ENCODE results near the gene TNFSF12. TPM values are rescaled to one million over a fixed set of nuclear protein-coding genes. Genes with fewer than 3 reads are reported as not detected.

TNFSF12 gene
- total RNA-seq, 1 experiment from 2014 or later = 7.1 TPM

DNA sequence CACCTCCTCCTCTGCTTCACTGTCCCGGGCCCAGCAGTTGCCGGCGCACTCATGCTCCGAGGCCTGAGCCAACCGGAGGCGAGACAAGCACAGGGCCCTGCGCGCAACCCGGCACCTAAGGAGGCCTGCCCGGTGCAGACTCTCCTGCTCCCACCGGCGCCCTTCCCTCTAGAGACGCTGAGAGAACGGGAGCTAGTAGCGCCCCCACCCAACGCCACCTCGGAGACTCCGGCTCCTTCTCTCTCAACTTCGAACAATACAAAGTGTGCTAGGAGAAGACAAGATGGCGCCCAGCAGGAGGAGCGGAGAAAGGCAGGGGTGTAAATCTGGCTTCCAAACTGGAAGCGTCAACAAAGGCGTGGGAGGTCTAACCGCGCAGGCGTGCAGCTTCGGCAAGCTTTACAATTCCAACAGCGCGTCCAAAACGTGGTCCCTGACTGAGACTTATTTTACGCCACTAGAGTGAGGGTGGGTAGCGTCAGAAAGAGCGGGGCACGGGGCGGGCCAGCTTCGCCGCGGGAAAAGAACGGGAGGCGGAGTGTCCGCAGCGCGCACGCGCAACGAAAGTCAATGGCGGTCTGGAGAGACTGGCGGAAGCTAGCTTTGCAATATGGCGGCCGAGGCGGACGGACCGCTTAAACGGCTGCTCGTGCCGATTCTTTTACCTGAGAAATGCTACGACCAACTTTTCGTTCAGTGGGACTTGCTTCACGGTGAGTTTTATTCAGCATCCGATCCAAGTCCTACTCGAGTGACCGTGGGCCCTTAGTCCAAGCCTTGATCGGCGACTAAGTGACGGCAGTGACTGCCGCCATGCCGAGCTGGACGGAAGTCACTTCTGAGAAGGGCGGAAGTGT lies 34.6 kb downstream of the TNFSF12 start, which contains the start of gene MPDU1:
TSS of gene MPDU1 (plus strand) at position 600 of the 857 bp plus-strand sequence. CDS start at position 611, 11 bp downstream.
- Histone ChIP-seq H2BK15ac (ENCODE audit: low read depth, low read length) (no peak within 1 kb of the TSS), H3K9me3 (ENCODE audit: control insufficient read depth, low read depth, low read length) (no peaks in the 10 kb centered on the region), H3K23me2 (ENCODE audit: insufficient read length, low read depth, low read length, poor library complexity, severe bottlenecking) (peaks cover 3% of the 10 kb centered on the region), H2BK20ac (ENCODE audit: low read depth, low read length, poor library complexity, severe bottlenecking) (no peak within 1 kb of the TSS), H3K4me2 (ENCODE audit: insufficient read depth, insufficient read length, low read length) (peak within 1 kb of the TSS; percentile 79), H3K18ac (ENCODE audit: insufficient read length, low read depth, low read length) (peak within 1 kb of the TSS; percentile 100), H4K8ac (replicated peaks; ENCODE audit: insufficient read length, low read depth, low read length) (peak within 1 kb of the TSS; percentile 98), H3K79me2 (ENCODE audit: insufficient read depth, low read length) (no peaks in the 10 kb centered on the region; the same call in 1 of the 2 replicates), H3T11ph (ENCODE audit: low read length) (peak within 1 kb of the TSS; percentile 93), H3K79me1 (ENCODE audit: insufficient read depth, low read depth, low read length, poor library complexity, severe bottlenecking) (no peaks in the 10 kb centered on the region), H3K14ac (ENCODE audit: insufficient read depth, low read length) (peak within 1 kb of the TSS; percentile 100), H4K5ac (ENCODE audit: insufficient read length, low read depth, low read length) (peak within 1 kb of the TSS; percentile 99), H3K23ac (ENCODE audit: insufficient read length, low read depth, low read length) (no peak within 1 kb of the TSS), H2AK5ac (ENCODE audit: insufficient read length, low read length) (no peak within 1 kb of the TSS), H3K4me1 (ENCODE audit: insufficient read depth, low read length) (no peaks in the 10 kb centered on the region), H3K9ac (ENCODE audit: extremely low read depth, insufficient read length, low read length) (peak within 1 kb of the TSS; percentile 100), H3K56ac (ENCODE audit: insufficient read length, low read depth, low read length) (peak within 1 kb of the TSS; percentile 92), H2BK120ac (ENCODE audit: low read depth, low read length, poor library complexity, severe bottlenecking) (peak within 1 kb of the TSS; percentile 82), H4K91ac (ENCODE audit: insufficient read length, low read depth, low read length) (peak within 1 kb of the TSS; percentile 96), H2BK5ac (ENCODE audit: insufficient read length, low read length) (peak within 1 kb of the TSS; percentile 92), H4K20me1 (ENCODE audit: control insufficient read depth, insufficient read depth, insufficient read length) (no peaks in the 10 kb centered on the region), H2BK12ac (ENCODE audit: insufficient read length, low read depth, low read length) (peak within 1 kb of the TSS; percentile 92), H3K27ac (ENCODE audit: insufficient read length, low read depth, low read length) (peak within 1 kb of the TSS; percentile 96), H2AFZ (ENCODE audit: low read length) (no peak within 1 kb of the TSS), H3K4ac (ENCODE audit: low read depth, low read length) (peak within 1 kb of the TSS; percentile 70), H3K27me3 (ENCODE audit: insufficient read depth, low read length) (no peaks in the 10 kb centered on the region)
- Mint-ChIP-seq H3K9me3 (peaks cover 0 to 3% of the 10 kb centered on the region in 2 experiments; a peak in 1 of 5 replicates), H3K27me3 (ENCODE audit: low read depth) (no peaks in the 10 kb centered on the region; the same call in none of the 2 replicates), H3K27ac (peak within 1 kb of the TSS; percentile 100), H3K36me3 (ENCODE audit: insufficient read depth in 1 of 3, low read depth in 3 of 3) (peaks cover 10 to 43% (median 38%) of the 10 kb centered on the region in 3 experiments), H3K4me3 (peak within 1 kb of the TSS; percentile 98), H3K4me1 (peaks cover 31 to 55% of the 10 kb centered on the region in 2 experiments)
- TF ChIP-seq, protein P1, sequence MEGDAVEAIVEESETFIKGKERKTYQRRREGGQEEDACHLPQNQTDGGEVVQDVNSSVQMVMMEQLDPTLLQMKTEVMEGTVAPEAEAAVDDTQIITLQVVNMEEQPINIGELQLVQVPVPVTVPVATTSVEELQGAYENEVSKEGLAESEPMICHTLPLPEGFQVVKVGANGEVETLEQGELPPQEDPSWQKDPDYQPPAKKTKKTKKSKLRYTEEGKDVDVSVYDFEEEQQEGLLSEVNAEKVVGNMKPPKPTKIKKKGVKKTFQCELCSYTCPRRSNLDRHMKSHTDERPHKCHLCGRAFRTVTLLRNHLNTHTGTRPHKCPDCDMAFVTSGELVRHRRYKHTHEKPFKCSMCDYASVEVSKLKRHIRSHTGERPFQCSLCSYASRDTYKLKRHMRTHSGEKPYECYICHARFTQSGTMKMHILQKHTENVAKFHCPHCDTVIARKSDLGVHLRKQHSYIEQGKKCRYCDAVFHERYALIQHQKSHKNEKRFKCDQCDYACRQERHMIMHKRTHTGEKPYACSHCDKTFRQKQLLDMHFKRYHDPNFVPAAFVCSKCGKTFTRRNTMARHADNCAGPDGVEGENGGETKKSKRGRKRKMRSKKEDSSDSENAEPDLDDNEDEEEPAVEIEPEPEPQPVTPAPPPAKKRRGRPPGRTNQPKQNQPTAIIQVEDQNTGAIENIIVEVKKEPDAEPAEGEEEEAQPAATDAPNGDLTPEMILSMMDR (conservative IDR thresholded peaks at IDR 0.05) = no peak
- WGBS (ENCODE audit: extremely low coverage, insufficient read length, low lambda C conversion rate) = no CpG with 5 or more reads among the region's 69 CpGs
- DNase-seq = peak; percentile 98

All from H9 (cell line).